DND-41 (cell line): ENCODE measurements around the gene GSG1L.

ENCODE experiments used
- ATAC-seq: fragments of 200-7000 bp; cut with Tn5 transposase; 3 replicates; pipeline ENCODE4 v1.9.1; 2021; ENCODE audit warnings: low read depth; ENCODE audit not compliant: insufficient read depth
- DNase-seq: peaks from one replicate; pipeline ENCODE4 v3.0.0-alpha.2; 2020
- H2AFZ ChIP-seq: 2 replicates; pipeline ENCODE4 v1.6.0; 2012; ENCODE audit warnings: low read depth, low read length
- H3K27ac ChIP-seq: 2 replicates; pipeline ENCODE4 v1.5.1; 2012; ENCODE audit warnings: low read length, inconsistent platforms
- H3K27me3 ChIP-seq: fragments of 200-600 bp; sonication (generic); 2 replicates; pipeline ENCODE4 v1.6.0; 2012; ENCODE audit warnings: low read length, mild to moderate bottlenecking, inconsistent platforms; ENCODE audit not compliant: insufficient read depth, poor library complexity
- H3K36me3 ChIP-seq: 2 replicates; pipeline ENCODE4 v1.5.1; 2012; ENCODE audit warnings: low read length, inconsistent platforms; ENCODE audit not compliant: insufficient read depth
- H3K4me1 ChIP-seq: 2 replicates; pipeline ENCODE4 v1.5.1; 2012; ENCODE audit warnings: mild to moderate bottlenecking, low read length; ENCODE audit not compliant: insufficient read depth
- H3K4me2 ChIP-seq: 2 replicates; pipeline ENCODE4 v1.6.0; 2012; ENCODE audit warnings: mild to moderate bottlenecking, moderate library complexity, low read length, inconsistent platforms; ENCODE audit not compliant: insufficient read depth
- H3K4me3 ChIP-seq, 2 experiments: fragments of 200-600 bp in 1 of 2; shearing (Covaris generic) in 1 of 2; 2 replicates each; pipeline ENCODE4 v1.5.1; 2012 to 2016; ENCODE audit warnings: inconsistent platforms in 2 of 2, low read length in 2 of 2, mild to moderate bottlenecking in 2 of 2, low read depth in 1 of 2, moderate library complexity in 1 of 2
- H3K79me2 ChIP-seq: 2 replicates; pipeline ENCODE4 v1.6.0; 2012; ENCODE audit warnings: low read length, inconsistent platforms; ENCODE audit not compliant: insufficient read depth
- H3K9ac ChIP-seq: 2 replicates; pipeline ENCODE4 v1.6.0; 2012; ENCODE audit warnings: low read depth, mild to moderate bottlenecking, inconsistent platforms, low read length, moderate library complexity
- H3K9me3 ChIP-seq: 2 replicates; pipeline ENCODE4 v1.5.1; 2012; ENCODE audit warnings: low read length, moderate library complexity, mild to moderate bottlenecking, inconsistent platforms; ENCODE audit not compliant: insufficient read depth, severe bottlenecking
- H4K20me1 ChIP-seq: 2 replicates; pipeline ENCODE4 v1.6.0; 2012; ENCODE audit warnings: low read length; ENCODE audit not compliant: insufficient read depth
- EZH2 ChIP-seq: IDR thresholded peaks from 3 replicates; pipeline ENCODE4 v1.6.1; 2012; ENCODE audit warnings: borderline replicate concordance, low read depth, mild to moderate bottlenecking, moderate library complexity, low read length, inconsistent platforms; ENCODE audit not compliant: severe bottlenecking
- TF ChIP-seq, protein P1 (sequence below): IDR thresholded peaks from 2 replicates; pipeline ENCODE4 v1.5.1; 2012; ENCODE audit warnings: borderline replicate concordance, low read length, moderate library complexity, mild to moderate bottlenecking; ENCODE audit not compliant: poor library complexity, severe bottlenecking; ENCODE audit errors: extremely low read depth

The GSG1L gene

GRCh38 chr16:28100810-28101532 is 37.5 kb upstream of the GSG1L start:
- ATAC-seq (no peak), DNase-seq (no peak)
- Histone ChIP-seq H3K4me2 (no peak overlapping the region), H3K79me2 (no peaks in the 10 kb centered on the region), H3K36me3 (peaks cover 91% of the 10 kb centered on the region), H3K4me1 (no peaks in the 10 kb centered on the region), H3K27ac (no peak overlapping the region), H3K4me3 (no peak overlapping the region), H2AFZ (no peak overlapping the region), H3K9ac (no peak overlapping the region), H3K9me3 (no peaks in the 10 kb centered on the region), H3K27me3 (no peaks in the 10 kb centered on the region), H4K20me1 (peaks cover 5% of the 10 kb centered on the region; the same call in 1 of the 2 replicates)
- TF ChIP-seq, protein P1, sequence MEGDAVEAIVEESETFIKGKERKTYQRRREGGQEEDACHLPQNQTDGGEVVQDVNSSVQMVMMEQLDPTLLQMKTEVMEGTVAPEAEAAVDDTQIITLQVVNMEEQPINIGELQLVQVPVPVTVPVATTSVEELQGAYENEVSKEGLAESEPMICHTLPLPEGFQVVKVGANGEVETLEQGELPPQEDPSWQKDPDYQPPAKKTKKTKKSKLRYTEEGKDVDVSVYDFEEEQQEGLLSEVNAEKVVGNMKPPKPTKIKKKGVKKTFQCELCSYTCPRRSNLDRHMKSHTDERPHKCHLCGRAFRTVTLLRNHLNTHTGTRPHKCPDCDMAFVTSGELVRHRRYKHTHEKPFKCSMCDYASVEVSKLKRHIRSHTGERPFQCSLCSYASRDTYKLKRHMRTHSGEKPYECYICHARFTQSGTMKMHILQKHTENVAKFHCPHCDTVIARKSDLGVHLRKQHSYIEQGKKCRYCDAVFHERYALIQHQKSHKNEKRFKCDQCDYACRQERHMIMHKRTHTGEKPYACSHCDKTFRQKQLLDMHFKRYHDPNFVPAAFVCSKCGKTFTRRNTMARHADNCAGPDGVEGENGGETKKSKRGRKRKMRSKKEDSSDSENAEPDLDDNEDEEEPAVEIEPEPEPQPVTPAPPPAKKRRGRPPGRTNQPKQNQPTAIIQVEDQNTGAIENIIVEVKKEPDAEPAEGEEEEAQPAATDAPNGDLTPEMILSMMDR: no peak
- TF ChIP-seq EZH2: no peak

- TF ChIP-seq EZH2: no peak
- TF ChIP-seq, protein P1: no peak
- Histone ChIP-seq H3K79me2 (no peaks in the 10 kb centered on the region), H3K4me3 (no peak overlapping the region), H3K27me3 (no peaks in the 10 kb centered on the region), H3K9ac (no peak overlapping the region), H3K27ac (no peak overlapping the region), H3K4me2 (no peak overlapping the region), H3K36me3 (peaks cover 74% of the 10 kb centered on the region), H3K9me3 (no peaks in the 10 kb centered on the region), H3K4me1 (no peaks in the 10 kb centered on the region), H4K20me1 (peaks cover 5% of the 10 kb centered on the region; the same call in 1 of the 2 replicates), H2AFZ (no peak overlapping the region)
- DNase-seq (no peak), ATAC-seq (no peak)
Observed at GRCh38 chr16:28098959-28099945, 35.7 kb upstream of the GSG1L start.

DNA sequence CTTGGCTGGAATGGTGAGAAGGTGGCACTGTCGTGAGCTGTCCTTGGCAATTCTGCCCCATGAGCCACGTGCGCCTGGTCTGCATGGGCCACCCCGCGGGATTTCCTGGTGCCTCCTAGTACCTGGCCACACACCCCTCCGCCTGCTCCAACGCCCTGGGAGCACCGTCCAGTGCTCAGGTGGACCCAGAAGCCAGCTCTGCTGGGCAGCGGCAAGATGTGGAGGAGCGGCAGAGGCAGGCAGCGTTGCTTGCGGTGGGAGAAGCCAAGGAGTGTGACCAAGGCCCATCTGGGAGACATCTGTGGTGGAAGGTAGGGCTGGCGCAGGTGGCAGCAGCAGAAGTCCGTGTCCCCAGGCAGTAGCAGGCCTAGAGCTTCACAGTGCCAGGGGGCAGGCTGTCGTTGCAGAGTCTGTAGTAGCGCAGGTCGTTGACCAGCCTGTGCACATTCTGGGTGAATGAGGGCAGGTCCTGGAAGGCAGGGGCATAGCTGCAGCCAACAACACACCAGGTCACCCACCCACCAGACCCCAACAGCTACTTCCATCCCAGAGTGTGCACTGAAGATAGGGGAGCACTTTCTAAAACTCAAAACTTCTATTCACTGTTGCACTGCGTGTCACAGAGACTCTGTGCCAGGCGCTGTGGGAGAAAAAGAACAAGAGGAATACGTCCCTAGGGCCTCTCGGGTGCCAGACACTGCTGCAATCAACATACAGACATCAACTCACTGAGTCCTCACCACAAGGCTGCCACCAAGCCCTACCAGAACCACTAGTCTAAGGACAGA is 34.9 kb upstream of the GSG1L start:
- peaks cover 68% of the 10 kb centered on the region for H3K36me3 ChIP-seq

More for the DNA sequence above, 34.9 kb upstream of the GSG1L start:
- DNase-seq: no peak
- TF ChIP-seq EZH2: no peak
- TF ChIP-seq, protein P1: no peak
- Histone ChIP-seq H3K9me3 (no peaks in the 10 kb centered on the region), H3K27me3 (no peaks in the 10 kb centered on the region), H4K20me1 (peaks cover 5% of the 10 kb centered on the region; the same call in 1 of the 2 replicates), H3K27ac (no peak overlapping the region), H3K4me3 (no peak overlapping the region), H3K4me1 (no peaks in the 10 kb centered on the region), H3K4me2 (no peak overlapping the region), H3K79me2 (no peaks in the 10 kb centered on the region), H2AFZ (no peak overlapping the region), H3K9ac (no peak overlapping the region)
- ATAC-seq: no peak
